Hepatocyte (in vitro differentiated cells): ENCODE measurements around the gene VPS52. TPM values are rescaled to one million over a fixed set of nuclear protein-coding genes. Genes with fewer than 3 reads are reported as not detected.

Source experiments
- DNase-seq: peaks from one replicate; pipeline ENCODE4 v3.0.0-alpha.2; 2016; ENCODE audit warnings: low spot score
- H2AFZ ChIP-seq: fragments of 200-600 bp; sonication (generic); 2 replicates; pipeline ENCODE4 v1.6.0; 2016; ENCODE audit warnings: antibody characterized with exemption, mild to moderate bottlenecking
- H3K27ac ChIP-seq: fragments of 200-600 bp; sonication (generic); 2 replicates; pipeline ENCODE4 v1.5.1; 2016; ENCODE audit warnings: mild to moderate bottlenecking
- H3K27me3 ChIP-seq: fragments of 200-600 bp; sonication (generic); 2 replicates; pipeline ENCODE4 v1.6.1; 2016
- H3K36me3 ChIP-seq: fragments of 200-600 bp; sonication (generic); replicated peaks from 2 replicates; pipeline ENCODE4 v1.5.1; 2016; ENCODE audit warnings: low read depth; ENCODE audit not compliant: insufficient read depth
- H3K4me1 ChIP-seq: fragments of 200-600 bp; sonication (generic); 2 replicates; pipeline ENCODE4 v1.5.1; 2016; ENCODE audit warnings: mild to moderate bottlenecking, moderate library complexity; ENCODE audit not compliant: insufficient read depth
- H3K4me2 ChIP-seq: fragments of 200-600 bp; sonication (generic); 2 replicates; pipeline ENCODE4 v1.6.0; 2016
- H3K4me3 ChIP-seq: fragments of 200-600 bp; sonication (generic); 2 replicates; pipeline ENCODE4 v1.5.1; 2016; ENCODE audit warnings: mild to moderate bottlenecking
- H3K79me2 ChIP-seq: fragments of 200-600 bp; sonication (generic); 2 replicates; pipeline ENCODE4 v1.6.0; 2017; ENCODE audit warnings: mild to moderate bottlenecking
- H3K9me2 ChIP-seq: fragments of 200-600 bp; sonication (generic); replicated peaks from 2 replicates; pipeline ENCODE4 v1.6.0; 2017; ENCODE audit warnings: mild to moderate bottlenecking; ENCODE audit not compliant: insufficient read depth
- H3K9me3 ChIP-seq: fragments of 200-600 bp; sonication (generic); 2 replicates; pipeline ENCODE4 v1.5.1; 2016; ENCODE audit warnings: low read depth, mild to moderate bottlenecking
- H4K20me1 ChIP-seq: fragments of 200-600 bp; sonication (generic); 2 replicates; pipeline ENCODE4 v1.6.0; 2016; ENCODE audit warnings: mild to moderate bottlenecking; ENCODE audit not compliant: insufficient read depth, poor library complexity, severe bottlenecking
- CTCF ChIP-seq: fragments of 200-600 bp; sonication (generic); IDR thresholded peaks from 2 replicates; pipeline ENCODE4 v1.5.1; 2016; ENCODE audit warnings: antibody characterized with exemption, mild to moderate bottlenecking; ENCODE audit not compliant: poor library complexity
- EZH2 ChIP-seq: fragments of 200-600 bp; sonication (generic); IDR thresholded peaks from 2 replicates; pipeline ENCODE4 v1.6.1; 2016; ENCODE audit warnings: antibody characterized with exemption, mild to moderate bottlenecking, borderline replicate concordance
- EZH2phosphoT487 ChIP-seq: fragments of 200-600 bp; sonication (generic); IDR thresholded peaks from one replicate; pipeline ENCODE4 v1.6.1; 2018; ENCODE audit warnings: antibody characterized with exemption, mild to moderate bottlenecking, low read depth, moderate library complexity; ENCODE audit not compliant: unreplicated experiment, severe bottlenecking
- WGBS: methylation state at CpG from one replicate; pipeline ENCODE4 v1.1.6; 2016; ENCODE audit warnings: low lambda C conversion rate; ENCODE audit errors: missing lambda C conversion rate; 5-methylcytosine and 5-hydroxymethylcytosine counted together
- polyA plus RNA-seq: library from polyadenylated mRNA; unstranded; fragments of >200 nt; fragmentation: Nextera tagmentation; extraction: Ambion mirVana; gene quantifications from 2 replicates; pipeline ENCODE4 v1.2.1, GENCODE V29; 2016
- total RNA-seq: library from RNA; depleted of rRNA; stranded (reverse); fragments of >200 nt; gene quantifications from 2 replicates; pipeline ENCODE4 v1.2.3, GENCODE V29; 2014

VPS52 gene
- total and polyA plus RNA-seq, 2 experiments from 2014 or later = 42.5 to 43.2 TPM

GRCh38 chr6:33204165-33204414, 67.6 kb downstream of the VPS52 start:
- TF ChIP-seq EZH2phosphoT487 (no peak), EZH2 (no peak), CTCF (no peak)
- DNase-seq = no peak
- H3K79me2 ChIP-seq = peaks cover 57% of the 10 kb centered on the region
- peaks cover 13% of the 10 kb centered on the region for H4K20me1 ChIP-seq
- WGBS = 9% methylated on average over 4 of the region's 4 CpGs
- peaks cover 37% of the 10 kb centered on the region for H3K4me1 ChIP-seq
- peak overlapping the region; percentile 93 for H3K4me2 ChIP-seq
- H3K9me3 ChIP-seq = no peaks in the 10 kb centered on the region
- no peak overlapping the region for H2AFZ ChIP-seq
- H3K9me2 ChIP-seq = no peaks in the 10 kb centered on the region
- no peak overlapping the region for H3K4me3 ChIP-seq
- no peaks in the 10 kb centered on the region for H3K27me3 ChIP-seq
- no peaks in the 10 kb centered on the region for H3K36me3 ChIP-seq
- H3K27ac ChIP-seq = peak overlapping the region; percentile 33

- Histone ChIP-seq H3K27me3 (no peaks in the 10 kb centered on the region), H4K20me1 (peaks cover 15% of the 10 kb centered on the region), H3K9me2 (no peaks in the 10 kb centered on the region), H3K36me3 (no peaks in the 10 kb centered on the region), H3K79me2 (peaks cover 57% of the 10 kb centered on the region), H2AFZ (no peak overlapping the region), H3K27ac (peak overlapping the region; percentile 33), H3K4me1 (peaks cover 37% of the 10 kb centered on the region), H3K4me3 (no peak overlapping the region), H3K4me2 (peak overlapping the region; percentile 93), H3K9me3 (no peaks in the 10 kb centered on the region)
- TF ChIP-seq CTCF = no peak
- WGBS = 95% methylated on average over 7 of the region's 7 CpGs
- DNase-seq = no peak
Observed at GRCh38 chr6:33203443-33204164, 68.1 kb downstream of the VPS52 start.

- DNase-seq = no peak
- Histone ChIP-seq H3K4me2 (peak overlapping the region; percentile 99), H3K9me3 (no peaks in the 10 kb centered on the region), H3K9me2 (no peaks in the 10 kb centered on the region), H3K79me2 (peaks cover 62% of the 10 kb centered on the region), H4K20me1 (peaks cover 22% of the 10 kb centered on the region), H3K4me3 (no peak overlapping the region), H3K4me1 (peaks cover 37% of the 10 kb centered on the region), H3K27ac (no peak overlapping the region), H3K36me3 (no peaks in the 10 kb centered on the region), H2AFZ (no peak overlapping the region), H3K27me3 (no peaks in the 10 kb centered on the region)
- 94% methylated on average over 6 of the region's 6 CpGs for WGBS
- TF ChIP-seq EZH2phosphoT487 (no peak), CTCF (no peak), EZH2 (no peak)
Observed at GRCh38 chr6:33202799-33203198, 68.9 kb downstream of the VPS52 start.

- Histone ChIP-seq H3K27me3 (no peaks in the 10 kb centered on the region), H3K79me2 (peaks cover 63% of the 10 kb centered on the region), H3K36me3 (no peaks in the 10 kb centered on the region), H3K4me1 (peaks cover 33% of the 10 kb centered on the region), H3K4me3 (peak overlapping the region; percentile 89), H3K9me2 (no peaks in the 10 kb centered on the region), H4K20me1 (peaks cover 29% of the 10 kb centered on the region), H3K4me2 (peak overlapping the region; percentile 99), H2AFZ (no peak overlapping the region), H3K9me3 (no peaks in the 10 kb centered on the region), H3K27ac (peak overlapping the region; percentile 98)
- 88% methylated on average over 6 of the region's 6 CpGs for WGBS
- TF ChIP-seq EZH2phosphoT487 (no peak), CTCF (no peak), EZH2 (no peak)
- no peak for DNase-seq
Observed at GRCh38 chr6:33201935-33202334, 69.7 kb downstream of the VPS52 start.
